ENCODE results near the gene USP54.

GRCh38 chr10:73486601-73487000 is 104.5 kb downstream of the USP54 start:
- TF ChIP-seq POLR2A (IDR thresholded peaks at IDR 0.05; ENCODE audit: low read length) (no peak), GATA1 (IDR thresholded peaks at IDR 0.05; ENCODE audit: low read depth, low read length) (no peak)

Measured in erythroblast (primary cell).